Measurements from ENCODE around the gene ANAPC16.

The ANAPC16 gene

DNA sequence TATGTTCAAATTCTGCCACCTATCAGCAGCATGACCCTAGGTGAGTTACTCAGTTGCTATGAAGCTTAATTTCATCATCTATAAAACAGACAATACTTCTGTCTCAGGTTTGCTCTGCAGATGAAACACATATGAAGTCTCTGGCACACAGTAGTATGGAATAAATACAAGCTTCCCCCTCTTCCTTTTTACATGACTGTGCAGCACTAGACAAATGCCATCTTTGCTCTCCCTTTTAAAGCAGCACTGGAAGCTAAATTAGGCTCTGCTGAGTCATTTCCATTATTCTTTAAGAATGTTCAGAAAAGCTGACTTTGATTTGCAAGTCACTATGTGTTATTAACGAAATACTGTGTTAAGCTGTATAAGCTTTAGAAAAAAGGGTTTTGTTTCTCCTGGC, 40.7 kb upstream of the ANAPC16 start:
- no CpG with 5 or more reads among the region's 1 CpG for WGBS, 2 donors (ENCODE audit: extremely low coverage in 2 of 2, insufficient read length in 2 of 2, insufficient replicate concordance in 1 of 2)
- H2BK15ac ChIP-seq (ENCODE audit: low read length), result no peak overlapping the region
- H3K4ac ChIP-seq (ENCODE audit: low read length), result no peak overlapping the region
- no peak overlapping the region for H4K8ac ChIP-seq (ENCODE audit: low read depth, low read length)
- no peak overlapping the region for H2BK12ac ChIP-seq (ENCODE audit: low read length)
- H3K23ac ChIP-seq (ENCODE audit: low read depth, low read length, poor library complexity), result no peak overlapping the region
- no peaks in the 10 kb centered on the region for H3K27me3 ChIP-seq (ENCODE audit: control insufficient read depth in 3 of 3, insufficient read depth in 3 of 3, low read depth in 1 of 3, low read length in 3 of 3)
- peaks cover 2 to 14% of the 10 kb centered on the region in 2 donors for H3K36me3 ChIP-seq (replicated peaks in 1 of 2; ENCODE audit: control insufficient read depth in 2 of 2, insufficient read depth in 2 of 2, low read length in 2 of 2)
- no peak overlapping the region for H2BK5ac ChIP-seq (ENCODE audit: low read length)
- H3K14ac ChIP-seq (ENCODE audit: low read length), result no peak overlapping the region
- DNase-seq (ENCODE audit: low spot score), result no peak
- H2AFZ ChIP-seq (ENCODE audit: low read length), result no peak overlapping the region
- no peak overlapping the region for H3K27ac ChIP-seq (replicated peaks; ENCODE audit: low read length)
- H2AK5ac ChIP-seq (ENCODE audit: low read depth, low read length), result no peak overlapping the region
- peaks cover 3 to 14% of the 10 kb centered on the region in 2 donors for H3K4me1 ChIP-seq (ENCODE audit: control insufficient read depth in 2 of 2, insufficient read depth in 1 of 2, low read depth in 1 of 2, low read length in 2 of 2)
- H2BK120ac ChIP-seq (ENCODE audit: low read depth, low read length), result no peak overlapping the region
- no peak overlapping the region for H3K9ac ChIP-seq (ENCODE audit: low read depth, low read length, poor library complexity)
- H3K18ac ChIP-seq (ENCODE audit: low read length), result no peak overlapping the region
- no peaks in the 10 kb centered on the region for H3K9me3 ChIP-seq (replicated peaks in 1 of 2; ENCODE audit: control insufficient read depth in 2 of 2, insufficient read depth in 1 of 2, low read depth in 1 of 2, low read length in 2 of 2)
- no peak overlapping the region for H3K4me3 ChIP-seq (ENCODE audit: low read length in 2 of 2)
- no peak overlapping the region for H3K4me2 ChIP-seq (ENCODE audit: insufficient read depth, low read length, poor library complexity, severe bottlenecking)
- H3K79me1 ChIP-seq (ENCODE audit: low read depth, low read length), result no peaks in the 10 kb centered on the region
- no peak overlapping the region for H4K91ac ChIP-seq (ENCODE audit: low read depth, low read length, poor library complexity)

DNA sequence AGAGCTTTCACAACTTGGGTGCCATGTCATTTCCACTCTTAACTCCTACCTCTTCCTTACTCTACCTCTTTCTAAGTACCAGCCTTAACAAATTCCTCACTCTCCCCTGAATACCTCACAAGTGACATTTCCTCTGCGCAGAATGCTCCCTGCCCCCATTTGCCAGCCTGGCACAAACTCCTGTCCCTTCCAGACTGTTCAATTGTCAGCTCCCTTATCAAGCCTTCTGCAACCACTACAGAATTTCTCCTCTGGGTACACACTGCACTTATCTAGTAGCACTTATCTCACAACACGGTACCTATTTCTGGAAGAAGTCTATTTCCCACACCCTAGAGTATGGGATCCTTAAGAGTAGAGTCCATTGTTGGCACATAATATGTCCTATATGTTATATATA, 39.1 kb upstream of the ANAPC16 start:
- no peak for DNase-seq (ENCODE audit: low spot score)
- Histone ChIP-seq H3K36me3 (replicated peaks in 1 of 2; ENCODE audit: control insufficient read depth in 2 of 2, insufficient read depth in 2 of 2, low read length in 2 of 2) (peaks cover 2 to 14% of the 10 kb centered on the region in 2 donors), H3K4ac (ENCODE audit: low read length) (no peak overlapping the region), H4K8ac (ENCODE audit: low read depth, low read length) (no peak overlapping the region), H2BK15ac (ENCODE audit: low read length) (no peak overlapping the region), H3K9ac (ENCODE audit: low read depth, low read length, poor library complexity) (no peak overlapping the region), H2BK120ac (ENCODE audit: low read depth, low read length) (no peak overlapping the region), H3K4me1 (ENCODE audit: control insufficient read depth in 2 of 2, insufficient read depth in 1 of 2, low read depth in 1 of 2, low read length in 2 of 2) (peaks cover 3 to 14% of the 10 kb centered on the region in 2 donors), H2BK12ac (ENCODE audit: low read length) (no peak overlapping the region), H3K23ac (ENCODE audit: low read depth, low read length, poor library complexity) (no peak overlapping the region), H2AFZ (ENCODE audit: low read length) (no peak overlapping the region), H3K4me2 (ENCODE audit: insufficient read depth, low read length, poor library complexity, severe bottlenecking) (no peak overlapping the region), H3K27ac (replicated peaks; ENCODE audit: low read length) (no peak overlapping the region), H3K4me3 (ENCODE audit: low read length in 2 of 2) (no peak overlapping the region), H3K14ac (ENCODE audit: low read length) (no peak overlapping the region), H3K27me3 (ENCODE audit: control insufficient read depth in 3 of 3, insufficient read depth in 3 of 3, low read depth in 1 of 3, low read length in 3 of 3) (no peaks in the 10 kb centered on the region), H2AK5ac (ENCODE audit: low read depth, low read length) (no peak overlapping the region), H4K91ac (ENCODE audit: low read depth, low read length, poor library complexity) (no peak overlapping the region), H3K79me1 (ENCODE audit: low read depth, low read length) (no peaks in the 10 kb centered on the region), H3K18ac (ENCODE audit: low read length) (no peak overlapping the region), H2BK5ac (ENCODE audit: low read length) (no peak overlapping the region), H3K9me3 (replicated peaks in 1 of 2; ENCODE audit: control insufficient read depth in 2 of 2, insufficient read depth in 1 of 2, low read depth in 1 of 2, low read length in 2 of 2) (no peaks in the 10 kb centered on the region)
- WGBS, 2 donors (ENCODE audit: extremely low coverage in 2 of 2, insufficient read length in 2 of 2, insufficient replicate concordance in 1 of 2), result no CpG with 5 or more reads among the region's 2 CpGs

GRCh38 chr10:72177454-72177853, 38.4 kb upstream of the ANAPC16 start:
- no peak for DNase-seq (ENCODE audit: low spot score)
- Histone ChIP-seq H3K4me1 (ENCODE audit: control insufficient read depth in 2 of 2, insufficient read depth in 1 of 2, low read depth in 1 of 2, low read length in 2 of 2) (peaks cover 3 to 14% of the 10 kb centered on the region in 2 donors), H2BK5ac (ENCODE audit: low read length) (no peak overlapping the region), H3K36me3 (replicated peaks in 1 of 2; ENCODE audit: control insufficient read depth in 2 of 2, insufficient read depth in 2 of 2, low read length in 2 of 2) (peaks cover 3 to 21% of the 10 kb centered on the region in 2 donors), H3K9ac (ENCODE audit: low read depth, low read length, poor library complexity) (no peak overlapping the region), H2BK120ac (ENCODE audit: low read depth, low read length) (no peak overlapping the region), H3K18ac (ENCODE audit: low read length) (no peak overlapping the region), H2BK15ac (ENCODE audit: low read length) (no peak overlapping the region), H4K8ac (ENCODE audit: low read depth, low read length) (no peak overlapping the region), H3K4me3 (ENCODE audit: low read length in 2 of 2) (no peak overlapping the region), H3K79me1 (ENCODE audit: low read depth, low read length) (no peaks in the 10 kb centered on the region), H3K23ac (ENCODE audit: low read depth, low read length, poor library complexity) (no peak overlapping the region), H2AFZ (ENCODE audit: low read length) (no peak overlapping the region), H3K27me3 (ENCODE audit: control insufficient read depth in 3 of 3, insufficient read depth in 3 of 3, low read depth in 1 of 3, low read length in 3 of 3) (no peaks in the 10 kb centered on the region), H3K4me2 (ENCODE audit: insufficient read depth, low read length, poor library complexity, severe bottlenecking) (no peak overlapping the region), H2AK5ac (ENCODE audit: low read depth, low read length) (no peak overlapping the region), H3K4ac (ENCODE audit: low read length) (no peak overlapping the region), H2BK12ac (ENCODE audit: low read length) (no peak overlapping the region), H3K14ac (ENCODE audit: low read length) (no peak overlapping the region), H3K9me3 (replicated peaks in 1 of 2; ENCODE audit: control insufficient read depth in 2 of 2, insufficient read depth in 1 of 2, low read depth in 1 of 2, low read length in 2 of 2) (peaks cover 0 to 4% of the 10 kb centered on the region in 2 donors), H3K27ac (replicated peaks; ENCODE audit: low read length) (no peak overlapping the region), H4K91ac (ENCODE audit: low read depth, low read length, poor library complexity) (no peak overlapping the region)
- no CpG with 5 or more reads among the region's 2 CpGs for WGBS, 2 donors (ENCODE audit: extremely low coverage in 2 of 2, insufficient read length in 2 of 2, insufficient replicate concordance in 1 of 2)

GRCh38 chr10:72184156-72184555, 31.7 kb upstream of the ANAPC16 start:
- H3K4me3 ChIP-seq (ENCODE audit: low read length in 2 of 2), result no peak overlapping the region
- no peak overlapping the region for H2BK120ac ChIP-seq (ENCODE audit: low read depth, low read length)
- H2AK5ac ChIP-seq (ENCODE audit: low read depth, low read length), result no peak overlapping the region
- H2AFZ ChIP-seq (ENCODE audit: low read length), result no peak overlapping the region
- H2BK15ac ChIP-seq (ENCODE audit: low read length), result no peak overlapping the region
- no peaks in the 10 kb centered on the region for H3K27me3 ChIP-seq (ENCODE audit: control insufficient read depth in 3 of 3, insufficient read depth in 3 of 3, low read depth in 1 of 3, low read length in 3 of 3)
- no peak overlapping the region for H3K9ac ChIP-seq (ENCODE audit: low read depth, low read length, poor library complexity)
- peaks cover 0 to 21% of the 10 kb centered on the region in 2 donors for H3K9me3 ChIP-seq (replicated peaks in 1 of 2; ENCODE audit: control insufficient read depth in 2 of 2, insufficient read depth in 1 of 2, low read depth in 1 of 2, low read length in 2 of 2)
- H4K91ac ChIP-seq (ENCODE audit: low read depth, low read length, poor library complexity), result no peak overlapping the region
- no peaks in the 10 kb centered on the region for H3K4me1 ChIP-seq (ENCODE audit: control insufficient read depth in 2 of 2, insufficient read depth in 1 of 2, low read depth in 1 of 2, low read length in 2 of 2)
- no peak overlapping the region for H2BK5ac ChIP-seq (ENCODE audit: low read length)
- H3K18ac ChIP-seq (ENCODE audit: low read length), result no peak overlapping the region
- no peak overlapping the region for H3K14ac ChIP-seq (ENCODE audit: low read length)
- DNase-seq (ENCODE audit: low spot score), result no peak
- H2BK12ac ChIP-seq (ENCODE audit: low read length), result no peak overlapping the region
- H3K79me1 ChIP-seq (ENCODE audit: low read depth, low read length), result no peaks in the 10 kb centered on the region
- no peak overlapping the region for H3K23ac ChIP-seq (ENCODE audit: low read depth, low read length, poor library complexity)
- H3K36me3 ChIP-seq (replicated peaks in 1 of 2; ENCODE audit: control insufficient read depth in 2 of 2, insufficient read depth in 2 of 2, low read length in 2 of 2), result peaks cover 3 to 17% of the 10 kb centered on the region in 2 donors
- no peak overlapping the region for H4K8ac ChIP-seq (ENCODE audit: low read depth, low read length)
- H3K27ac ChIP-seq (replicated peaks; ENCODE audit: low read length), result no peak overlapping the region
- H3K4ac ChIP-seq (ENCODE audit: low read length), result no peak overlapping the region
- no peak overlapping the region for H3K4me2 ChIP-seq (ENCODE audit: insufficient read depth, low read length, poor library complexity, severe bottlenecking)
- WGBS, 2 donors (ENCODE audit: extremely low coverage in 2 of 2, insufficient read length in 2 of 2, insufficient replicate concordance in 1 of 2), result no CpG with 5 or more reads among the region's 2 CpGs
